ENCODE results near the gene TBC1D21.

DNA sequence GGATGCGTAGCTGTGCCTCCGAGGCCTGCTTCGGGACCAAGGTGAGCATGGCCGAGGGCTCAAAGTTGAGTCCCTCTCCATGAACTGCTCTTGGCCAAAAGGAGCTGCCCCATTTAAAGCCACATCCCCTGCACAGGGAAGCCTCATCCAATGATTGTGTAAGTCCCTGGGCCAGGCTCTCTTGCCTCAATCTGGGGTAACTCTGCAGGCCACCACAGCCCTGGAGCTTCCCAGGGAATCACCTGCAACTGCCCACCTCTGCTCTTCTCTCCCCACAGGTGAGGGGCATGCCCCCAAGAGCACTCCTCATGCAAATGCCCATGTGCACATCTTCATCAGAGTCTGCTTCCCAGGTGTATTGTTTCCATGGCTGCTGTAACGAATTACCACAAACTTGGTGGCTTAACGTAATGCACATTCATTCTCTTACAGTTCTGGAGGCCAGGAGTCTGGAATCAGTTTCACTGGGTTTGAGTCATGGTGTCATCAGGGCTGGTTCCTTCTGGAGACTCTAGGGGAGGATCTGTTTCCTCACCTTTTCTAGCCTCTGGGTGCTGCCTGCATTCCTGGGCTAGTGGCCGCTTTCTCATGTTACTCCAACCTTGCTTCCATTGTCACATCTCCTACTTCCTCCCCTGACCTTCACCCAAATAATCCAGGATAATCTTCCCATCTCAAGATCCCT lies 27.9 kb downstream of the TBC1D21 start:
- TF ChIP-seq, protein P1, sequence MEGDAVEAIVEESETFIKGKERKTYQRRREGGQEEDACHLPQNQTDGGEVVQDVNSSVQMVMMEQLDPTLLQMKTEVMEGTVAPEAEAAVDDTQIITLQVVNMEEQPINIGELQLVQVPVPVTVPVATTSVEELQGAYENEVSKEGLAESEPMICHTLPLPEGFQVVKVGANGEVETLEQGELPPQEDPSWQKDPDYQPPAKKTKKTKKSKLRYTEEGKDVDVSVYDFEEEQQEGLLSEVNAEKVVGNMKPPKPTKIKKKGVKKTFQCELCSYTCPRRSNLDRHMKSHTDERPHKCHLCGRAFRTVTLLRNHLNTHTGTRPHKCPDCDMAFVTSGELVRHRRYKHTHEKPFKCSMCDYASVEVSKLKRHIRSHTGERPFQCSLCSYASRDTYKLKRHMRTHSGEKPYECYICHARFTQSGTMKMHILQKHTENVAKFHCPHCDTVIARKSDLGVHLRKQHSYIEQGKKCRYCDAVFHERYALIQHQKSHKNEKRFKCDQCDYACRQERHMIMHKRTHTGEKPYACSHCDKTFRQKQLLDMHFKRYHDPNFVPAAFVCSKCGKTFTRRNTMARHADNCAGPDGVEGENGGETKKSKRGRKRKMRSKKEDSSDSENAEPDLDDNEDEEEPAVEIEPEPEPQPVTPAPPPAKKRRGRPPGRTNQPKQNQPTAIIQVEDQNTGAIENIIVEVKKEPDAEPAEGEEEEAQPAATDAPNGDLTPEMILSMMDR (IDR thresholded peaks at IDR 0.05) = no peak
- no peak for TF ChIP-seq POLR2A (IDR thresholded peaks at IDR 0.05)
